Skin of body (tissue), 2 donors: ENCODE measurements around the gene PDE11A. TPM values are rescaled to one million over a fixed set of nuclear protein-coding genes. Genes with fewer than 3 reads are reported as not detected.

Experiments
- DNase-seq: peaks from one replicate; lab custom pipeline; 2025; lab: John Stamatoyannopoulos, UW
- total RNA-seq: library from RNA; depleted of rRNA; stranded (reverse); fragments of >200 nt; gene quantifications from one replicate; pipeline ENCODE4 v1.2.3, GENCODE V29; 2014

PDE11A gene
- total RNA-seq, 1 donor from 2014 or later = 0.39 TPM

GRCh38 chr2:177765698-177766097 lies 306.9 kb downstream of the PDE11A start:
- DNase-seq = peak; percentile 62

GRCh38 chr2:177763531-177764265 lies 308.9 kb downstream of the PDE11A start:
- peak; percentile 55 for DNase-seq

GRCh38 chr2:177759443-177759842 lies 313.1 kb downstream of the PDE11A start:
- no peak for DNase-seq

- DNase-seq = peak; percentile 89
Observed at GRCh38 chr2:177758591-177759371, 313.8 kb downstream of the PDE11A start.

GRCh38 chr2:177756336-177756735 lies 316.2 kb downstream of the PDE11A start:
- no peak for DNase-seq

GRCh38 chr2:177754492-177754873 lies 318.1 kb downstream of the PDE11A start:
- DNase-seq = no peak

GRCh38 chr2:177753682-177754491 lies 318.7 kb downstream of the PDE11A start:
- DNase-seq = peak; percentile 98

GRCh38 chr2:177748360-177748759 lies 324.2 kb downstream of the PDE11A start:
- no peak for DNase-seq

- no peak for DNase-seq
Observed at GRCh38 chr2:177747384-177747783, 325.2 kb downstream of the PDE11A start.

- no peak for DNase-seq
Observed at GRCh38 chr2:177746358-177746757, 326.2 kb downstream of the PDE11A start.

GRCh38 chr2:177745531-177745930 lies 327.0 kb downstream of the PDE11A start:
- DNase-seq = no peak

- peak; percentile 44 for DNase-seq
Observed at GRCh38 chr2:177742851-177743250, 329.7 kb downstream of the PDE11A start.

GRCh38 chr2:177741866-177742265 lies 330.7 kb downstream of the PDE11A start:
- no peak for DNase-seq

GRCh38 chr2:177740700-177741099 lies 331.9 kb downstream of the PDE11A start:
- peak; percentile 98 for DNase-seq

GRCh38 chr2:177738461-177739235 lies 333.9 kb downstream of the PDE11A start:
- DNase-seq = peak; percentile 30

- DNase-seq = no peak
Observed at GRCh38 chr2:177735318-177735803, 337.2 kb downstream of the PDE11A start.

- DNase-seq = no peak
Observed at GRCh38 chr2:177733322-177733855, 339.2 kb downstream of the PDE11A start.

- no peak for DNase-seq
Observed at GRCh38 chr2:177731384-177731783, 341.2 kb downstream of the PDE11A start.

GRCh38 chr2:177730792-177731191 lies 341.8 kb downstream of the PDE11A start:
- DNase-seq = no peak

- no peak for DNase-seq
Observed at GRCh38 chr2:177730363-177730762, 342.2 kb downstream of the PDE11A start.

GRCh38 chr2:177728920-177729319 lies 343.7 kb downstream of the PDE11A start:
- no peak for DNase-seq
